ENCODE data around the gene PLPP2.

Gene PLPP2

DNA sequence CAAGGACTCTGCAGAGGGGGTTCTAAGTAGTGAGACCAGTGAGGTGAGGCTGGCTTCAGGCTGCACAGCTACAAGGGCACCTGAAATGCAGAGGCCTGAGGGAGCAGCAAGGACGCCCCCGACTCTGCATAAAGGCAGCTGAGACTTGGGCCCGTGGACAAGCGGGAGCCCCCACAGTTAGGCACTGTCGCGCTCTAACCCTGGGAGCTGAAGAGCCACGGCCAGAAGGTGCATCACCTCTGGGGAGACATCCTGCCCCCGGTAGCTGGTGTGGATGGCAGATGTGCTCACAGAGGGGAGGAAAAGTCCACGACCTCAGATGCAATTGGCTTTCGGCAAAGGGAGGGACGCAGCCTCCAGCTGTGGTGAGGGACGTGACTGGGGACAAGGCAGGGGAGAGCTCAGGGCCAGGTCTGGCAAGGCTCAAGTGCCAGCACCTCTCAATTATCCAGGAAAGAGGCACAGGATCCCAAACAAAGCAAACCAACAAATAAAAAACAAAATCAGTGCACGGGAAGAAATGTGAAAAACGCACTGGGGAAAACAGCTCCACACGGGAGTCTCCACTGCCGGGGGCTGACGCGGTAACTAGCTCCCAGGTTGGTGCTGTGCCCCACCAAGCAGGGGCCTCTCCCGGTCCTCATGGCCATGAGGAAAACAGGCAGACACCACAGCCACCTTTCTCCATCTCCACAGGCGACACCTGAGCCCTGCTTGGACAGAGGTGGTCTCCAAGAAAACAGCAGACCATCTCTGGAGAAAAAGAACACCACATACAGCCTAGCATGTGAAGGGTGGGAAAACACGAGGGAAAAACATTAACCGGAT, 23.0 kb upstream of the PLPP2 start:
- DNase-seq: no peak

DNA sequence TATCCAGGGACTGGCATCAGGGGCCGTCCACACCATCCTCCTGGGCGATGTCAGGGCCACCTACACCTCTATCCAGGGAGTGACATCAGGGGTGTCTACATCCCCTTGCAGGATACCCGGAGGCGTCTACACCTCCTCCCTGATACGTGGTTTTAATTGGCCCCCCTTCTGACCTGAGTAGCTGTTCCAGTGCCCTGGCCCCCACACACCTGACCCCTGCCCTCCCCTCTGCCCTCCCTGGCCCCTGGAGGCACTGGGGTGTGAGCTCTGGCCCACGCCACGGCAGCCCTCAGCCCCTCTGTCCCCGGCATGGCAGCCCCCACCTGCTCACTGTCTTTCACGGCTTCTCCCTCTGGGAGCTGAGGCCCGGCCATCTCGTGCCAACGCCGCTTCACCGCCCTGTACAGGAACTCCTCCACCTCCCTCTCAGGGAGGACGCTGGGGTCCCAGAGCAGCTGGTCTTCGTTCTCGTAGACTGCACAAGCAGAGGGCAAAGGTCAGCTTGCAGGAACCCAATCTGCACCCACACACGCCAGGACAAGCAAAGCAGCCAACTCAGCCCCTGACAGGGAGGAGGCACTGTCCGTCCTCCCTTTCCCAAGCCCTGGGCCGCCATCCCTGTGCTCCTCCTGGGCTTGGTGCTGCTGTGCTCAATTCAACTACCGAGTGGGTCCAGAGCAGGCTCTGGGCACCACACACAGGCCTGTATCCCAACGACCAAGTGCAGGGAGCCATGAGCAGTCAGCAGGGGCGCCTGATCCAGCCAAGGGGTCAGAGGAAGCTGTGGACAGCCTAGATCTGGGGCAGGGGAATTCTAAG, 22.2 kb upstream of the PLPP2 start:
- DNase-seq: no peak

DNA sequence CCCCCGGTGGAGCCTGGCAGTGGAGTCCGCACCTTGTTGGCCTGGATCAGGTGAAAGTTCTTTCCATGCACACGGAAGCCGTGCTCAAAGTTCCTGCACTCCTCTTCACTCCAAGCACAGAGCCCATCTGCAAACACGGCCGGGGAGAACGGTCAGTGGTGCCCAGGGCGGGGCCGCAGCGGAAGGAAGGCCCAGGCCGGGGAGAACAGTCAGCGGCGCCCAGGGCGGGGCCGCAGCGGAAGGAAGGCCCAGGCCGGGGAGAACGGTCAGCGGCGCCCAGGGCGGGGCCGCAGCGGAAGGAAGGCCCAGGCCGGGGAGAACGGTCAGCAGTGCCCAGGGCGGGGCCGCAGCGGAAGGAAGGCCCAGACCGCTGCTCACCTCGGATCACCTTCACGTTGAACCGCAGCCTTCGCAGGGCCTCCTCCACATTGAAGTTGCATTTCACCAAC, 20.6 kb upstream of the PLPP2 start:
- DNase-seq: no peak

DNA sequence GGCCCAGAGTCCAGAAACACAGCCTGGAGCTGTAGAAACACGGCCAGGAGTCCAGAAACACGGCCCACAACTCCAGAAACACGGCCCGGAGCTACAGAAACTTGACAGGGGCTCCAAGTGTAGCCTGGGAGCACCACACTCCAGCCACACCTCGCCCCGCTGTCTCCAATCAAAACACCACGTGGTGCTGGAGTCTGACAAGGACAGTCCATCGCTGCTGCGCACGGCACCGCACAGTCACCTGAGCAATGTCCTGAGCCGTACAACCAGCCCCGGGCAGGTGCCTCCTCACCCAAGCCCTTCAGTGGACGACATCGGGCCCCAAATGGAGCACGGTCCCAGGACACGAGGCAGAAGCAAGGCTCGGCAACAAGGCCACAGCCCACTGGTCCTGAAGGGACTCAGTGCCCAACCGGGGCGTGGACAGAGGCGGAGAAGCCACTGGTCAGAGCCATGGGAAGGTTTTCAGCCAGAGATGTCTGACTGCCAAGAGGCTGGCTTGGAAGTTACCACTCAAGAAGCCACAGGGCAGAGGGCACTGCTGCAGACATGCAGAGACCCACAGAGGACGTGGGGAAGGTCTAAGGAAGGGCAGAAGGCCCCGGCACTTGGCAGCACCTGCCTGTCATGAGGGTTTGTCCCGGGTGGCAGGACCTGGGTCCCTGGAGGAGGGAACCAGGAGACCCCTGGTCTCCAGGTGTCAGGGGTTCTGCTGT, 19.7 kb upstream of the PLPP2 start:
- no peak for DNase-seq

DNA sequence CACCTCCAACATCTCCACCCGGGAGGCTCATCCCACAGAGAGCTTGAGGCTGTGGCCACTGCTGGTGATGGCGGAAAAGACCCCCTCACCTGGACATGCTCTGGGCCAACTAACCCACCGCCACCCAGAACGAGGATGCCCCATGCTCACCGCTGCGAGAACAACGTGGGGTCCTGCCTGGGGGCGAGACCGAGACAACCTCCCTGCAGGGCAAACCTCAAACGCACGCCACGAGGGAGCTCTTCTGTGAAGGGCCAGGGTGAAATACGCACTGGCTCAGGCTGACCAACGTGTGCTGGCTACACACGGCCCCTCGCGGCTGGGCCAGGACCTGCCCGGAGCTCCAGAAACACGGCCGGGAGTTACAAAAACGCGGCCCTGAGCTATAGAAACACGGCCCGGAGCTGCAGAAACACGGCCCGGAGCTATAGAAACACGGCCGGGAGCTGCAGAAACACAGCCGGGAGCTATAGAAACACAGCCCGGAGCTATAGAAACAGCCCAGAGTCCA, 19.0 kb upstream of the PLPP2 start:
- no peak for DNase-seq

DNA sequence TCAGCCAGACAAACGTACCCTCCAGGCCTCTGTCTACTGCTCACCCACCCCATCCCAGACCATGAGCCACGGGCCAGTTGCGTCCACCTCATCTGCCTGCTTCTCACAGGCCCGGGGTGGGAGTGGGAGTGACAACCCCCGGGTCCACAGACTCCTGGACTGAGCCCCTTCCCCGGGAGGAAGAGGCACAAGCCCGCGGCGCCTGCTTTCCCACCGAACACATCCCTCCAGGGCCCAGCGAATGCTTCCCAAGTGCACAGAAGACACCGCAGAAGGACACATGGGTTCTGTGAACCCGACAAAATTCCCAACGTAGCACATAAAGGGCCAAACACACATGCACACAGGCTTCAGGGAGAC, 18.0 kb upstream of the PLPP2 start:
- no peak for DNase-seq

DNA sequence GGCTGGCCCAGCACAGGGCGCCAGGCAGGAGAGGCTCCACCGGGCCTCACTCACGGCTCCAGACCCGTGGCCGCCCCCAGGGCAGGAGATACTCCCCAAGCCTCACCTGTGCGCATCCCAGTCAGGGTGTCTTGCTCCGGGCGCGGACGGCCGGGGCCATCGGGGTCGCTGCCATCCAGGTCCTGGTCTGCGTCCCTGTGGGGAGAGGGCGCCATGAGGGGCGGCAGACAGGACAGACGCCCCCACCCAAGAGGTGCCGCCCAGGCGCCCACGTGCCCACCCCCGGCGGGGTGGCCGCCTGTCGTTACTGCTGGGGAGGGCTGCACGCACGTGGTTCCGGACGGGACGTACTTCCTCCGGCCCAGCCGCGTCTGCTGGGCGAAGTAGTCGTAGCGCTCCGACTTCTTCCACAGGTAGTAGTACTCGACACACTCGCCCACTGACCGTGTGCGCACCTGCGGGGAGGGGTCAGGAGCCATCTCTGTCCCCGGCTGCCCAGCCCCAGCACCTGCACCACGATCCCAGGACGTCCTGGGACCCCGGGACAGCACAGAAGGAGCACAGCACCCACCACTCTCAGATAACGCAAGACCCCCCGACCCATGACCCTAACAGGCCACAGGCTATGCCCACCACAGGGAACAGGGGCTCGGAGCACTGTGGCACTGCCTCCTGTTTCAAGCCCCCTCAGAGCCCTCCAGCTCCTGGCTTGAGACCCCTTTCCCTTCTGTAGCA, 17.4 kb upstream of the PLPP2 start:
- DNase-seq: no peak

DNA sequence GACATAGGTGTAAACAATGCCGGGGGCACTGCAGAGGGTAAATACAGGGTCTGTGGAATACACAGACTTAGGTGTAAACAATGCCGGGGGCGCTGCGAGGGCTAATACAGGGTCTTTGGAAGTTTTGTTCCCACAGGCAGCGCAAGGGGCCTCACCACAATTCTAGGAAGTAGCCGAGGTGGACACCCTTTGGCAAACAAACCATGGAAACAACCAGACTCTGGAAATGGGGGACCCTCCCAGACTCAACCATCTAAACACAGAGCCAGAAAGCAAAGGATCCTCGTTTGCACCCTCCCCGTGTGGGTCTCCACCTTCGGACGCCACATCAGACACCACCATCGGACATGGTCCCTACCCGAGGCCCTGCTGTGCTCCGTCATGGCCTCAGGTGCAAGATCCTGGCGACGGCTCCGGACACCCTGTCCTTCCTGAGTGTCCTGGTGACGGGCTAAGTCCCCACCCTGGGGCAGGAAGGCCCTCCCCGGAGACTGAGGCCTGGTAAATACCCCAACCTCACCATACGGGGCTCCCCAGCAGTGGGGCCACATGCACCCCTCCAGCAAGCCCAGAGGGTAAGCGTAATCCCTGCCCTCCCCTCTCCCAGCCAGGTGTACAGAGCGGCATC, 16.7 kb upstream of the PLPP2 start:
- no peak for DNase-seq

DNA sequence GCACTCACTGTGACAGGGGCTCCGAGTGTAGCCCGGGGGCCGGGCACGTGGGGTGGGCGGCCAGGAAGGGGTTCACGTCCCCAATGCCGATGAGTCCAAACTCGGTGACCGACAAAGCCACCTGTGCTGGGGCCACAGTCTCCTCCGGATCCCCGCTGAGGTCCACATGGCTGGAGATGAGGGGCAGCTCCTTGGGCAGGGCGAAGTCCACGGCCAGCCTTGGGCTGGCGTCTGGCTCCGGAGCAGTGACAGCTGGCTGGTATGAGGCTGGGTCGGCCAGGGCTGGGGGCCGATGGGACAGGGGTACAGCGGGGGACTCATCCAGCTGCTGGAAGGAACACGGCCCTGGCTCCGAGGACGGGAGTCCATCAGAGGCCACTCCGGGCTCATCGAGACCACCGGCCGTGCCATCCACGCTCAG, 15.9 kb upstream of the PLPP2 start:
- DNase-seq: no peak

DNA sequence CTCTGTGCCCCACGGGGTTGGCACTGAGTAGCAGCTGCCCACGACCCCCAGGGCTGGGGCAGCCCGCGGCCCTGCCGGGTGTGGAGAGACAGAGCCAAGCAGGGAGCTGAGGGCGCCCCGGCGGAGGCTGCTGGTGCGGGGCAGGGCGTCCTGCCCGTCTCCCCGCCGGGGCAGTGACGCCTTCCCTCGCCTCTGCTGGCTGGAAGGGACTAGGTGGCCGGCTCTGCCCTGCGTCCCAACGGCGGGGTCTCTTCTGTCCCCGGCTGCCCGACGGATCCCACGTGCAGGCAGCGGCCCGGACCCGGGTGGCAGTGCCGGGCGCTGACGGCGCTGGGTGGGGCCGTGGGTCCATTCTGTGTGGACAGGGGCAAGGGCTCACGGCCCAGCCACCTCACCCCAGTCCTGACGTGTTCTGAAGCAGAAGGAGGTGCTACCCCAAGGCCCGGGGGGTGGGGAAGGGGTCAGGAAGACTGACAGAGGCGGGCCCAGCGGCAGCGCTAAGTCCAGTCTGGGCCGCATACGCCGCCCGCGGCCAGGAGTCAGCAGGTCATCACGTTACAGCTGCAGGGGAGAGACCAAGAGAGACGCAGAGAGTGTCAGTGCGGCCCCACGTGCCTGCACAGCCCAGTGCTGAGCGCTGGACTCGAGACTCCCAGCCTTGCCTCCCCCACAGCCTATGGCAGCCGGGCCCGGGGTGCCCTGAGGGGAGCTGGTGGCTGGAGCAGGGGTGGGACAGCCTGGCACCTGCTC, 15.1 kb upstream of the PLPP2 start:
- DNase-seq: no peak

DNA sequence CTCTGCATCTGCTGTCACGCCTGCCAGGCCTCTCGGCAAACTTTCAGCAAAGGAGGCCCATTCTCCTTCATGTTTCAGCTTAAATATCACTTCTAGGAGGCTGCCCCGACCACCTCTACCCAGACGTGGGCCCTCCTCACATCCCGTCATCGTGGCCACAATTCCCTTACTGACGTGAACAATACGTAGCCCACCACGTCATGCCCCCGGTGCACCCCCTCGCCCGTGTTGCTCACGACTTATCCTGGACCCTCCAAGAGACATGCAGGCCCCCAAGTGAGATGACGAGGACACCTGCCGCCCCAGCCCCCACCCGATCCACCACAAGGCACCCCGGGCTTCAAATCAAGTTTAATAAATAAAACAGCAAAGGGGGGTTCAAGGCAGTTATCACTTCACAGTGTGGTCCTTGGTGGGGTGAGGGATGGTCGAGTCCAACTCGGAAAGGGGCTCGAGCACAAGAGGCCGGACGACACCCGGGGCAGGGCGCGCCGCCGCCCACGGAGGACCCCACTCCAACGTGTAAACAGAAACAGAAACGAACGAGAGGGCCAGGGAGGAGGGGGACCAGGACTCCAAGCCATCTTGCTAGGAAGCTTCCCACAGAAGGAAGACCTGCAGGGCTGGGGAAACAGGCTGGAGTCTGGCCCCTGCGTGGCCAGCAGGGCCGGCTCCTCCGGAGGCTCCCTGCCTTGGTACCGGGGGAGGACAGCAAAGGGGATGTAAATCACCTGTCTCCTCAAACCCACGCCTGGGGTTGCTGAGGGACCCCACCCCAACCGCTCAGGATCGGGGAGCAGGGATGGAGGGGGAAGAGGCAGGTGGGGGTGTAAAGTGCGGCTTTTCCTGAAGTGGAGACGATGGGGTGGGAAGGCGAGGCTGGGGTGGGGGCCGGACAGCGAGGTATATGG, 14.3 kb upstream of the PLPP2 start:
- DNase-seq: no peak

DNA sequence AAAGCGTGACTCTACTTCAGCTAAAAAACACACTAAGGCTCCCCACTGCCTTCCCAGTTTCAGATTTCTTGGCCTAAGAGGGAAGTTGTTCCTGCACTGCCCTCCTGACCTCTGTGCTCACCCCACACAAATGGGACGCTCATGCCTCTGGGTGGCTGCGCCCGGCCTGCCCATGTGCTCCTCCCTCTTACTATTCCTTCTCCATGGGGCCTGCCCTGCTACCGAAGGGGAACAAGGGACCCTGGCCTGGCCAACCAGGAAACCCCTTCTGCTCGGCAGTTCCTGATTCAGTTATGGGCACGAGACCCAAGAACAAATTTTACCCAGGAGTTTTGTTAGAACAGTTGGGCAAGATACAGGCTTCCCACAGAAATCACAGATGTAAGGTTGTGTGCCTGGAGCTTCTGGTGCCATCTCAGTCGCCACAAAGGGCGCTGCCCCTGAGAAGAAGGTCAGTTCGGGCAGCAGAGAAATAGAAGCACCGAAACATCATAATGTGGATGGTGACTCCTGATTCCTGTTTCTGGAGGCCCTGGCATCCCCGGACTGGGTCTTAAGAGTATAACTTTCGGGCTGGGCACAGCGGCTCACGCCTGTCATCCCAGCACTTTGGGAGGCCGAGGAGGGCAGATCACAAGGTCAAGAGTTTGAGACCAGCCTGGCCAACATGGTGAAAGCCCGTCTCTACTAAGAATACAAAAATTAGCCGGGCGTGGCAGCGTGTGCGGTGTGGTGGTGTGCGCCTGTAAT, 5.4 kb upstream of the PLPP2 start:
- DNase-seq: no peak

DNA sequence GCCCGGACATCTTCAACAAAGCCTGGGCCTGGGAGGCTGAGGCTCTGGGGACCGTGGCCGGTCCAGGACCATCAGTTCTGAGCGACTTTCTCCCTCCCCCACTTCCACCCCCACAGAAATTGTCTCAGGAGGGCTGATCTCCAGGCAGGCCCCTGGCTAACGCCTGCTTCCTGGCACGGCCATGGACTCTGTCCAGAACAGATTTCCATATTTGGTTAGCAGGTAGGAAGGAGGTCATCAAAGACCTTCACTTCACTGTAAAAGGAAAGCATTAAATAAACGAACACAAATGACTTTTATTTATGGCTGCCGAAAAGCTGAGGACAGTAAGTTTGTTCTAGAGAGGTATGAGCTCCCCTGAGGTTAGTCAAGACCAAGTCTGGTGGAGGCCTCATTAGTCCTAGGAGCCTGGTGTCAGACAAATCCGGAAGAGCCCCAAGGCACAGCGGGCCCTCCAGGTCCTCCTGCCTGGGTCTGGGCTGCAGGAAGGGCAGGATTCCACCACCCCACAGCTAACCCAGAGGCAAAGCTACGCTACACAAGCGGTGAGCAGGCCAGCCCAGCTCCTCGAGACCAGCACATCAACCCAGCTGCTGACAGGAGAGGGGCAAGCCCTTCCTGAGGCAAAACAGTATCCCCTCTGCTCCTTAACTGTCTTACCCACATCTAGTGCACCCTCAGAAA, 4.6 kb upstream of the PLPP2 start:
- no peak for DNase-seq

DNA sequence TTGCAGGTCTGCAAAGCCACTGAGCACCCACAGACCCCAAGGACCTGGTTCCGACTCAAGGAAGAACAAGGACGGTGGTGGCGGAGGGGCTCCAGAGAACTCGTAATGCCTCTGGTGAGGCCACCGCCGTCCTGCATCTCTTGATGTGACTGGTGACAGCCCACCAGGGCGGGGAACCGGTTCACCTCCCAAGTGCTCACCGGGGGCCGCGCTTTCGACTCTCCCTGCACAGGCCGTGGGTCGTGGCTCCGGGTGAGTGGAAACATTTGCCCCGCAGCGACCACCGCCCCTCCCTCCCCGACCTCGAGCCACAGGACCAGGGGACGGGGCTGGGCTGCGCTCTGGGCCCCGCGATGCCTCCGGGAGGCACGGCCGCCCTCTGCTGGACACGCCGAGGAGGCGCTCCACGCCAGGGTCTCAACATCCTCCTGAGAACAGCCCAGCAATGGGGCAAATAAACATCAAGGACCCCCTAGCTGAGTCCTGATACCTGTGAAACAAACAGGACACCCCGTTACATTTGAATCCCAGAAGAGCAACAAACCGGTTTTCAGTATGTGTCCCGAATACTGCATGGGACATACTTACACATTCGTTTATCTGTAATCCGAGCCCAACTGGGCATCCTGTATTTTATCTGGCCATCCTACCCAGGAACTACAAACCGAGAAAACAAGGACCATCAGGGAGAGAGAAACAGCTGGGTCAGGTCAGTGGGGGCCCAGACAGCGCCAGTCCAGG, 3.9 kb upstream of the PLPP2 start:
- no peak for DNase-seq

DNA sequence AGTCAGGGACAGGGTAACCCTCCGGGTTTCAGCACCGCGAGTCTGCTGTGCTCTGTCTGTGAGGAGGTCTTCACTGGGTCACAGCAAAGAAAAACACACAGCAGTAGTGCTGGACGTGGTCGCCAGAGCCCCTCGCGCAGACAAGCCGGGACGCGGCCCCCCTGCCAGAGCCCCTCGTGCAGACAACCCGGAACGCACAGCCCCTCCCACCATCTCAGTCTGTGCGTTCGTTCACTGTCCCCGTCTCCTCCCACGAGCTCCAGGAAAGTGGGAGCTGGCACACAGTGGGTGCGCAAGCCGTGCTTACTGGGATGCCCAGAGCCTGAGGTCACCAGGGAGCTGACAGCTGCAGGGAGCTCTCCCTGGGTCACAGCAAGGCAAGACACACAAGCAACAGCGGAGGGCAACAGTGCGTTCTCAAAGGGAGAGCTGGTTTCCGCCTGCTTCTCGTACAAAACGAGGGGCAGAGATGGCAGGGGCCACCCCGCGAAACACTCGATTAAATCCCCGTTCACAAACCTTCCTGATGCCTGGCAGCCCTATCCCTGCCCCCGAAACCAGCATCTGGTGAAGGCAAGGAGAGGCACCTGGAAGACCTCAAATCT, 3.2 kb upstream of the PLPP2 start:
- no peak for DNase-seq

DNA sequence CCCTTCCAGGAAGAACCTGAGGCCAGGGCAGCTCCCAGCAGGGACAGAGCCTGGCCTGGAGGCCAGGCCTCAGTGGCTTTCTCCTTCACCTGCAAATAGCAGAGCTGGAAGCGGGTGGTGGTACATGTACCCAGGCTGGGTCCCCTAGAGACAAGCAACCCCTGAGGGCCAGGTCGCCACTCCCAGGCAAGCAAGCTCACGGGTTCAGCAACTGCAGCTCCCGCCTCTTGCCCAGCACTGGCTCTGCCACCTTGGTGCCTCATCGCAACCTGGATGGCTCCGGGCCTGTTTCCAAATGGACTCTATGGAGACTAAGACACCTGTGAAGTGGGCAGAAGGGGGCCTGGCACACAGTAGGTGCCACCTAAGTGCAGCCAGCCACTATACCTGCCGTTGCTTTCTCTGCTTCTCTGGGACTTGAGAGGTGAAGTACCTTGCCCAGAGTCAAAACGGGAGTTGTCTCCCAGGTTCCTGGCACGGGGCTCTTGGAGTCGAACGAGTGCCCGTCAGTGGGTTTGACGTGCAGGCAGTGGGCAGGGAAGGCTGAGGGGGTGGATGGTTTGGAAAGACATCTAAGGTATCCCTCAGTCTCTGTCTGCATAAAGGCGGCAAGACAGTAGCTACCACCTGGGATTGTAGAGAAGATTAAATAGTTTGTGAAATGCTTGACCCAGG, 2.4 kb upstream of the PLPP2 start:
- DNase-seq: no peak

DNA sequence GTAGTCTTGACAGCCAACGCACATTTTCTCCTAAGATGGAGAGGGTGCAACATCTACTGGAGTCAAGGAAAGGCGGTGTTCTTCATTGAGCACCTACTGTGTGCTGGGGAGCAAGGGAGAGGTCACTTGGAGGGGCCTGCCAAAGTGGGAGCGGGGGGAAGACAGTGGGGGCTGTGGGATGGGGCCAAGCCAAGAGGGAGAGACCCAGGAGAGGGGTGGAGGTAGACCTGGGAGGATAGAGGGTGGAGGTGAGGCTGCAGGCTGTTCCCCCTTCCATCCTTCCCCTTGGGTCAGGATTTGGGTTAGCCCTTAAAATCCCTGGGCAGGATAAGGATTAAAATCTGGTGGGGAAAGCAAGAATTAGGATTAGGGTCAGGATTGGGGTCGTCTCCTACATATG, 1.7 kb upstream of the PLPP2 start:
- no peak for DNase-seq
